ENCODE results near the gene CD59.
"Not testable (repeated sequence)": the region's sequence is repeated elsewhere in the genome, so short reads cannot be mapped to it uniquely, and the experiment has no call there.

CD59 gene

DNA sequence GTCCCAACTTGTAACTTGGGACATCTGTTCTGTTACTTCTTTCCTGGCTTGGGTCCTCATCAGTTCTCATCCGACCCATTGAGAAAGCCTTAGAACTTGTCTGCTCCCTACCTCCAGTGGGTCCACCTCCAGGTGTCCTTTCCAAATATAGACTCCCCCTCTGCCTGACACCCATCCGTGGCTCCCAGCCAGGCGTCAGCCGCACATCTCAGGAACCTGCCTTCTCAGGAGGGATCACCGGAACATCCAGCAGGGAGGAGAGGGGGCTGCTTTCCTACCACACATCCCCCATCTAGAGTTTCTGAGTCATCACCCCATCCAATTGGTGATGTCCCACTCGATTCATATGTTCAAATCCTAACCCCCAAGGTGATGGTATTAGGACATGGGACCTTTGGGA is 72.1 kb downstream of the CD59 start:
- no peaks in the 10 kb centered on the region for H3K4me1 Mint-ChIP-seq
- no peak for DNase-seq (ENCODE audit: low spot score in 2 of 2)
- no peak overlapping the region for H3K27ac Mint-ChIP-seq (ENCODE audit: low read depth)
- H3K9me3 Mint-ChIP-seq, result no peaks in the 10 kb centered on the region
- H3K27me3 Mint-ChIP-seq, result peaks cover 51% of the 10 kb centered on the region
- no peak overlapping the region for H3K4me3 Mint-ChIP-seq
- H3K36me3 Mint-ChIP-seq (ENCODE audit: insufficient read depth), result no peaks in the 10 kb centered on the region
- no peak for ATAC-seq (replicated peaks; ENCODE audit: extremely low read depth, poor library complexity, severe bottlenecking)

DNA sequence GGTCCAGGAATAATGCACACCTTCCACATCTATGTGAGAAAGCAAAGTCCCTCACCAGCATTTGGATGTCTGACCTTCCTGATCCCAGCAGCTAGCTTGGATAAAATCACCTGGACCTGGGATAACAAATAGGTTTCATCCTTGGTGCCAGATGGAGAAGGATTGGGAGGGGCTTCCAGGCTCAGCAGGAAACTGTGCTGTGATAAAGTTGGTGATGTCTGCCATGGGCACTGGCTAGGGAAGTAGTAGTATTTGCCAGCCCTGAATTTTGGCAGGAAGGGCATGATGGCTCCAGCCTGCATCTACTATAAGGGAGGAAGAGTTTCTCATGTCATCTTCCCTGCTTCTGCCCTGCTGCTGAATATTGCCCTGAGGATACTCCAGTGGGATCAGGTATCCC is 73.1 kb downstream of the CD59 start:
- Mint-ChIP-seq H3K4me1 (no peaks in the 10 kb centered on the region), H3K27ac (ENCODE audit: low read depth) (no peak overlapping the region), H3K27me3 (peaks cover 52% of the 10 kb centered on the region), H3K4me3 (no peak overlapping the region), H3K36me3 (ENCODE audit: insufficient read depth) (no peaks in the 10 kb centered on the region), H3K9me3 (no peaks in the 10 kb centered on the region)
- ATAC-seq (replicated peaks; ENCODE audit: extremely low read depth, poor library complexity, severe bottlenecking) (no peak), DNase-seq (ENCODE audit: low spot score in 2 of 2) (no peak)

DNA sequence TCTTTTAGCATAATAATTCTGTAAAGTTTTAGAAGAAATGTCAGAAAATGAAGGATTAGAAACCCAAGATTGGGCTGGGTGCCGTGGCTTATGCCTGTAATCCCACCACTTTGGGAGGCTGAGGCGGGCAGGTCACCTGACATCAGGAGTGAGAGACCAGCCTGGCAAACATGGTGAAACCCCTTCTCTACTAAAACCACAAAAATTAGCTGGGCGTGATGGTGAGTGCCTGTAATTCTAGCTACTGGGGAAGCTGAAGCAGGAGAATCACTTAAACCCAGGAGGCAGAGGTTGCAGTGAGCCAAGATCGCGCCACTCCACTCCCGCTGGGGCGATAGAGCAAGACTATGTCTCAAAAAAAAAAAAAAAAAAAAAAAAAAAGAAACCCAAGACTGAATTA is 74.7 kb downstream of the CD59 start:
- not testable (repeated sequence) for H3K9me3 Mint-ChIP-seq; H3K36me3 Mint-ChIP-seq (ENCODE audit: insufficient read depth); H3K27ac Mint-ChIP-seq (ENCODE audit: low read depth); H3K4me3 Mint-ChIP-seq; ATAC-seq (replicated peaks; ENCODE audit: extremely low read depth, poor library complexity, severe bottlenecking); H3K4me1 Mint-ChIP-seq; DNase-seq (ENCODE audit: low spot score in 2 of 2)
- H3K27me3 Mint-ChIP-seq, result peaks cover 57% of the 10 kb centered on the region

DNA sequence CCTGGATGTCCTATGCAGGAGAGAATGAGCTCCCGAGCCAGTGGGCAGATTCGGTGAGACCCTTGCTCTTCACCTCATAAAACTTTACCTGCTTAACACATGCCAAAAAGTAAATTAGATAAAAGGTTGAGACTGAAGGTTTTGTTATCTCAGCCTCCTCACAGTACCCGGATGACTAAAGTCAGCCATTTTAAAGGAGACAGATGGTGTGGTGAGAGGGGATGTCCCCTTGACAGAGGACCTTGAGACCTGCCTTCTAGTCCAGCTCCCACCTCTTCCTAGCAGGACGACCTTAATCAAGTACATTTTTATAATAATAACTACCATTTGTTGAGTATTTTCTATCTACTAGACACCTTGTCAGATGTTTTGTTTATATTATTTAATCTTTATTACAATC is 75.3 kb downstream of the CD59 start:
- H3K27me3 Mint-ChIP-seq, result peaks cover 57% of the 10 kb centered on the region
- ATAC-seq (replicated peaks; ENCODE audit: extremely low read depth, poor library complexity, severe bottlenecking), result no peak

DNA sequence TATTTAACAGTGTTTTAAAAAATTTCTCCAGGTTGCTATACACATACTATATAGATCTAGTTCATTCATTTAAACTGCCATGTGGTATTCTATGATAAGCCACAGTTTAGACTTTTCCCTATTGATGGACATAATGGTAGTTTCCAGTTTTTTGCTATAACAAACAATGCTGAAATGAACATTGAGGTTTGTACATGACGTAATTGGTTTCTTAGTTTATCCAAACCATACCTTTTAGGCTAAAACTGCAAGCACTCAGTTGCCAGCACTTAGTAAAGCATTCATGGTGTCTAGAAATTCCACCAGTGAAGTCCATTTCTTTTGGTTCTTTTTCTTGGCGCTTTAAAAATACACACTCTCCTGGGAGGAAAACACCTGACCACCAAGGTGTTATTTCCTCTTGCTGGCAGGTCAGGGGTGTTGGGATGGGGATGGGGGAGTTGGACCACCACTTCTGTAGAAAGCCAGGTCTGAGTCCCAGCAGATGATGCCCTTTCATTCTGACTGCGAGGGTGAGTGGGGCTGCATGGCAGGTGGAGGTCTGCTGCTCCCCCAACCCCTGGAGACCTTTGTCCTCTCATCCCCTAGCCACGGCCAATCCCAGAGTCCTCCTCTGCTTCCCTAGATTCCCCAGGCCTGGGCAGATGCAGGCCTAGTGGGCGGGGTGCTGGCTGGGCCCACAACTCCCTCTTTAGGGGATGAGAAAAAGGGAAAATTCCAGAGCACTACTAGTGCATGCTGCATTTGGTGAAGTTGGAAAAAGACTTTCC is 76.7 kb downstream of the CD59 start:
- Mint-ChIP-seq H3K27me3 (peaks cover 69% of the 10 kb centered on the region), H3K4me1 (no peaks in the 10 kb centered on the region), H3K9me3 (no peaks in the 10 kb centered on the region), H3K4me3 (no peak overlapping the region), H3K27ac (ENCODE audit: low read depth) (no peak overlapping the region), H3K36me3 (ENCODE audit: insufficient read depth) (no peaks in the 10 kb centered on the region)
- ATAC-seq (replicated peaks; ENCODE audit: extremely low read depth, poor library complexity, severe bottlenecking), result no peak
- no peak for DNase-seq (ENCODE audit: low spot score in 2 of 2)

More for the DNA sequence above, 75.3 kb downstream of the CD59 start:
- Mint-ChIP-seq H3K36me3 (ENCODE audit: insufficient read depth) (no peaks in the 10 kb centered on the region), H3K9me3 (no peaks in the 10 kb centered on the region), H3K27ac (ENCODE audit: low read depth) (no peak overlapping the region), H3K4me3 (no peak overlapping the region), H3K4me1 (no peaks in the 10 kb centered on the region)
- DNase-seq (ENCODE audit: low spot score in 2 of 2), result no peak

DNA sequence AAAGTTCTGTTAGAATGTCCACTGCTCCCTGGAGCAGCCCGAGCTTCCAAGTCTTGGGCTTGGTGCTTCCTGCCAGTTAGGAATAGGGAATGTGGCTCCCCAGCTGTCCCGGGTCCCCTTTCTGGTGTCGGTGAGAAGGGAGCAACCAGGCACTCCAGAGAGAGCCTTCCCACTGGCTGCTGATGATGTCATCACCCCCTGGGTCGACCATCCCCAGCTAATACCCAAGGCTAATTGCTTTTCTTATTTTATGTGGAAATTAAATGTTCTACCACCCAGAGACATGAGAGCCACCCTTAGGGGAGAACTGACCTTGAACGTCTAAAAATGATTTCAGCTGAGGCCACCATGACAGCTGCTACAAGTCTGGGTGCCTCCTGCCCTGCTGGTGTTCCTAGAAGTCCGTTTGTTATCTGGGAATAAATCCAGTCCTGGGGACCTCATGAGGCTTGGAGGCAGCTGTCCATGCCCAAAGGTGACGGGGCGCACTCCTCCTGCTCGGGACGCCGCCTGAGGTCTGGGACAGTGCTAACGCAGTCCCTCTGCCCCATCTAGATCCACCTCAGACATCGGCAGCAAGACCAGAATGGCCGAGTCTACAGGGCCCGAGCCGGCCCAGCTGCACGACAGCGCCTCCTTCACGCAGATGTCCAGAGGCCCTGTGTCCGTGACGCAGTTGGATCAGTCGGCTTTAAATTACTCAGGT is 77.9 kb downstream of the CD59 start:
- no peak for DNase-seq (ENCODE audit: low spot score in 2 of 2)

DNA sequence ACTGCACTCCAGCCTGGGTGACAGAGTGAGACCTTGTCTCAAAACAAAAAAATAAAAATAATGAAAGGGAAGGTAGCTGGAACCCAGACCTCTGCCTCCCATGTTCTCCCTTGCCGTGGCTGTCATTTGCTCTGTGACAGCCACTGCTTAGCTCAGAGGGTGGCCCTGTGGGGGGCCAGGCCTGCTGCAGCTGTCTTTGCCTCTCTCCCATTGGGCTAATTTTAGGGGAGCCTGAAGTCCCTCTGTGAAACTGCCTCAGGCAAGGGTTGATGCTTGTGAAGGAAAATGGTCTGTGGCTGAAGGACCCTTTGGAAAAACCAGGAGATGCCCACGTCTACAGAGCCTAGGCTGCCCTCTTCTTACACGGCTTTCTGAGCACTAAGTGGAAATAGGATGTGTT is 78.5 kb downstream of the CD59 start:
- H3K36me3 Mint-ChIP-seq (ENCODE audit: insufficient read depth), result no peaks in the 10 kb centered on the region
- no peak for ATAC-seq (replicated peaks; ENCODE audit: extremely low read depth, poor library complexity, severe bottlenecking)
- H3K27ac Mint-ChIP-seq (ENCODE audit: low read depth), result no peak overlapping the region
- H3K27me3 Mint-ChIP-seq, result peaks cover 60% of the 10 kb centered on the region
- no peak for DNase-seq (ENCODE audit: low spot score in 2 of 2)
- H3K4me3 Mint-ChIP-seq, result no peak overlapping the region
- no peaks in the 10 kb centered on the region for H3K4me1 Mint-ChIP-seq
- H3K9me3 Mint-ChIP-seq, result no peaks in the 10 kb centered on the region

More for the DNA sequence above, 77.9 kb downstream of the CD59 start:
- Mint-ChIP-seq H3K36me3 (ENCODE audit: insufficient read depth) (no peaks in the 10 kb centered on the region), H3K27ac (ENCODE audit: low read depth) (no peak overlapping the region), H3K4me1 (no peaks in the 10 kb centered on the region), H3K9me3 (no peaks in the 10 kb centered on the region), H3K4me3 (no peak overlapping the region), H3K27me3 (peaks cover 65% of the 10 kb centered on the region)
- no peak for ATAC-seq (replicated peaks; ENCODE audit: extremely low read depth, poor library complexity, severe bottlenecking)

DNA sequence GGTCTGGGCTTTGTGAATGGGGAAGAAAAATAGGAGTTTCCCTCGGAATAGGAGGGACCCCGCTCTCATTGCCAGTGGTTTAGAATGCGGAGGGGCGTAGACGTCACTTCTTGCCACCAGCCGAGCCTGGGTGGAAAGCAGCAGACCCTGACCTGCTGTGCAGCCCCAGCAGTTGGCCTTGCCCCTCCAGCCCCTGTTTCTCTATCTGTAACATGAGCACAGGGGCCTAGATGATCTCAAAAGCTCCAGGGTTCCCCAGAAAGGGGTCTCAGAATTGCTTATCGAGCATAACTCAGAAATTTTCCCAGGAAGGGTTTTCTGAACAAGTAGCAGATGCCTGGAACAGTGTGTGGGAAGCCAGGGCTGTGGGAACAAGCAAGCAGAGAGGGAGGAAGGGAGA is 79.5 kb downstream of the CD59 start:
- H3K4me1 Mint-ChIP-seq, result no peaks in the 10 kb centered on the region
- DNase-seq (ENCODE audit: low spot score in 2 of 2) (no peak), ATAC-seq (replicated peaks; ENCODE audit: extremely low read depth, poor library complexity, severe bottlenecking) (no peak)
- peaks cover 60% of the 10 kb centered on the region for H3K27me3 Mint-ChIP-seq
- H3K36me3 Mint-ChIP-seq (ENCODE audit: insufficient read depth), result no peaks in the 10 kb centered on the region
- H3K9me3 Mint-ChIP-seq, result no peaks in the 10 kb centered on the region
- H3K4me3 Mint-ChIP-seq, result no peak overlapping the region
- no peak overlapping the region for H3K27ac Mint-ChIP-seq (ENCODE audit: low read depth)

DNA sequence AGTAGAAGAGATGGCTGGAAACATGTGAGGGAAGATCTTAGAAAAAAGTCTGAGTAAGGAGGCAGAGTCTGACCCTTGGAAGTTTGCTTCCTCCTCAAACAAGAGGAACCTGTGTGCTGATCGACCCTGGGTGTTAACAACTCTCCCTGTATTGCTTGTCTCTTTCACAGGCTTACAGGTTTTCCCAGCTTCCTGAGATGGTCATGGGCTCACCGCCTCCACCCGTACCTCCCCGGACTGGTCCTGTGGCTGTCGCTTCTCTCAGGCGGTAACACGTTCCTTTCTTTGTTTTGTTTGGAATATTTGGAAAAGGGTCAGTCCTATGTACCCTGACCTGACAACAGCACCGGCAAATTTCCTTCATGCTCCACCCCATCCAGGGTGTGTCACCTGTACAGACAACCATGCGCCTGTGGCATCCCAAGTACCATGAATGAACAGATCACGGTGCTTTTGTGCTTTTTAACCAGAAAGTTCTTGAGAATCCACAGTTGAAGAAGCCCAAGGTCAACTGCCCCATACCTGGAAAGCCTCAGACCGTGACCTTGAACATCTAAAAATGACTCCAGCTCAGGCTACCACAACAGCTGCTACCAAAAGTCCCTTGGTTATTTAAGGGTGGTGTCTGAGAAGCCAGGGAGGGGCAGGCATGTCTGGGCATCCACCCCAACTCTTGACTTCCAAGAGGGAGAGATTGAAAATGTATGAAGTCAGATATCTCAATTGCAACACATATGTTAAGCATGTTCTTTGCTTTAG is 80.2 kb downstream of the CD59 start:
- no peak overlapping the region for H3K4me3 Mint-ChIP-seq
- no peaks in the 10 kb centered on the region for H3K4me1 Mint-ChIP-seq
- no peak for DNase-seq (ENCODE audit: low spot score in 2 of 2)
- no peaks in the 10 kb centered on the region for H3K9me3 Mint-ChIP-seq
- no peaks in the 10 kb centered on the region for H3K36me3 Mint-ChIP-seq (ENCODE audit: insufficient read depth)
- H3K27ac Mint-ChIP-seq (ENCODE audit: low read depth), result no peak overlapping the region
- H3K27me3 Mint-ChIP-seq, result peaks cover 63% of the 10 kb centered on the region
- no peak for ATAC-seq (replicated peaks; ENCODE audit: extremely low read depth, poor library complexity, severe bottlenecking)

DNA sequence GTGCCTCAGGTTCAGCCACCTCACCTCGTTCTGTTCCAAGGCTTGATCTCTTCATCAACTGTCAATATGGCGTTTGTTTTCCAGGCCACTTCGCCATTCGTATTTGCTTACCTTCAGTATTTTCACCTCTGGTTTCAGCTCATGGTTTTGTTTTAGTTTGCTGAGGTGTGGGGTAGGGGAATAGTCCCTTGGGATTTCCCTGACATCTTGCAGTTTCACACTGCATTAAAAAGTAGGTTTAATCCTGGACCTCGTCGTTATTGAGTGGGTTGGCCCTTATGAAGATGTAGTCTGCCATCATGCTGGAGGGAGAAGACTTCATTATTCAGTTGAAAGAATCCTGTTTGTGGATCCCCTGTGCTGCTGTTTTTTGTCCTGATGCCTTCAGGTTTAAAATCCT is 81.6 kb downstream of the CD59 start:
- Mint-ChIP-seq H3K4me1 (no peaks in the 10 kb centered on the region), H3K9me3 (no peaks in the 10 kb centered on the region), H3K27ac (ENCODE audit: low read depth) (no peak overlapping the region), H3K4me3 (no peak overlapping the region), H3K27me3 (peaks cover 73% of the 10 kb centered on the region), H3K36me3 (ENCODE audit: insufficient read depth) (no peaks in the 10 kb centered on the region)
- ATAC-seq (replicated peaks; ENCODE audit: extremely low read depth, poor library complexity, severe bottlenecking) (no peak), DNase-seq (ENCODE audit: low spot score in 2 of 2) (no peak)

All from central memory CD8-positive, alpha-beta T cell (primary cell).